Fibroblast of mammary gland (primary cell): ENCODE measurements around the gene LAMA5.
A peak's percentile ranks its signal among the peaks of the same experiment; 100 is the strongest.

ENCODE experiments used
- DNase-seq: peaks from one replicate; pipeline ENCODE4 v3.0.0-alpha.2; 2010; ENCODE audit warnings: low read depth
- H3K4me3 ChIP-seq: 2 replicates; pipeline ENCODE4 v1.5.1; 2011; ENCODE audit warnings: low read depth, mild to moderate bottlenecking, low read length, moderate library complexity; ENCODE audit not compliant: control insufficient read depth
- CTCF ChIP-seq: conservative IDR thresholded peaks from 2 replicates; pipeline ENCODE4 v1.5.1; 2011; ENCODE audit warnings: low read depth, low read length, inconsistent platforms; ENCODE audit not compliant: control insufficient read depth, insufficient read depth

LAMA5 gene

GRCh38 chr20:62352402-62353288 lies 14.5 kb downstream of the LAMA5 start:
- DNase-seq, result peak; percentile 11
- no peak overlapping the region for H3K4me3 ChIP-seq
- no peak for TF ChIP-seq CTCF

DNA sequence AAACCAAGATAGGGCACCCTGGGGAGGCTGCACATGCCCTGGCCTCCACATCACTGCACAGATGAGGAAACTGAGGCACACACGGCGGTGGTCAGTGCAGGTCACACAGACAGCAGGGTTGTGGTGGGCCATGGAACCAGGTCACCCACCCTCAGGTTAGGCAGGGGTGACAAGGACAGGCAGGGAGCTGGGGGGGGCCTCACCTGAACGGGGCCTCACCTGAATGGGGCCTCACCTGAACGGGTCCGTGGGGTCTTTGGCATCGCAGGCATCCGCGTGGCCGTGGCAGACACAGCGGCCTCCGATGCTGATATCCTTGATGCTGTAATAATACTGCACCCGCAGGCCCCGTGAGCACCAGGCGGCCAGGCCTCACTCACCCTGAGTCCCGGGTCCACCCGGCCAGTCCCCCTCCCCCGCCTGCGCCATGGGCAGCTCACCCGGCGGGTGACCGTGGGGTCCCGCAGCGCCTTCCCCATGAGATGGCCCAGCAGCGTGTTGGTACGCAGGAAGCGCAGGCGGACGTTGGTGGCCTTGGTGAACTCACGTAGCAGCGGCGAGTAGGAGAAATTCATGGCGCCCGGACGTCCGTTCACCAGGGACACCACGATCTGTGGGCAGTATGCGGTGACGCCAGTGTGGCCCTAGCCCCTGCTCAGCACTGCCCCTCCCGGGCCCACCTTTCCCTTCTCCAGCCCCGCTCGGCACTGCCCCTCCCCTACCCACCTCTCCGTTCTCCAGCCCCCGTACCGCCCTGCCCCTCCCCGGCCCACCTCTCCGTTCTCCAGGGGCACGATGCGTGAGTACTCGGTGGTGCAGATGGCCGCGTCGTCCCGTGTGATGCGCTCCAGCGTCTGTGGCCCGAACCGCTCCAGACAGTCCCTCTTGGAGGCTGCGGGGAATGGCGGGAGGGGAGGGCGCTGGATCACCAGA lies 15.4 kb downstream of the LAMA5 start:
- no peak for TF ChIP-seq CTCF
- DNase-seq, result no peak
- no peak overlapping the region for H3K4me3 ChIP-seq

DNA sequence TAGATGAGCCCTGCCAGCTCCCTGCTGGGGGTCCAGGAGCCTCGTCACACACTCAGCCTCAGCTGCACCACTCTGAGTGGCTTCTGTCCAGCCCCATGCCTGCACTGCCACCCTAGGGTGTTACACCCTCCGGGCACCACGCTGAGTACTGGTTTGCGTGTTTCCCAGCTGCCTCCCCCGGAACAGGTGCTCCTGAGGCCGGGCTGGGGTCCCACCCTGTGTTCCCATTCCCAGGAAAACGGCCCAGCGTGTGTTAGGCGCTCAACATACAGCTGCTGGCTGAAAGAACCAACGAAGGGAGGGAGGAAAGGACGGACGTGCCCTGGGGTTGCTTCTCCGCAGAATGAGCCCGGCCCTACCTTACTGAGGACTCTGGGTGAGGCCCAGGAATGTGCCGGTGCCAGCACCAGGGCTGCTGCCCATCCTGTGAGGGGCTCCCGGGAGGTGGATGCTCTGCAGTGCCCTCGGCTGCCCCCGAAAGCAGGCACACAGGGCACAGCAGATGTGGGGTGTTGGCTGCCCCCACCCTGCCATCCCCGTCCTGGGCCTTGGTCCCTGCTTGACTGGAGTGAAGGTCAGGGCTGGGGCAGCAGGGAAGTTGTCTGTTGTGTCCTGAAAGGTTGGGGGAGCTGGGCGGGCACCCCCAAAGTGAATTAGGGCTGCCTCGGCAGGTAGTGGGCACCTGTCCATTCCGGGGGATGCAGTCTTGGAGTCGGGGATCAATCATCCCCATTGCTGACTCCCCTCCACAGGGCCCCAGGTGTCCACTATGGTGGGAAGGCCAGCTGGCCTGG lies 16.3 kb downstream of the LAMA5 start:
- no peak overlapping the region for H3K4me3 ChIP-seq
- TF ChIP-seq CTCF, result no peak
- DNase-seq, result no peak

DNA sequence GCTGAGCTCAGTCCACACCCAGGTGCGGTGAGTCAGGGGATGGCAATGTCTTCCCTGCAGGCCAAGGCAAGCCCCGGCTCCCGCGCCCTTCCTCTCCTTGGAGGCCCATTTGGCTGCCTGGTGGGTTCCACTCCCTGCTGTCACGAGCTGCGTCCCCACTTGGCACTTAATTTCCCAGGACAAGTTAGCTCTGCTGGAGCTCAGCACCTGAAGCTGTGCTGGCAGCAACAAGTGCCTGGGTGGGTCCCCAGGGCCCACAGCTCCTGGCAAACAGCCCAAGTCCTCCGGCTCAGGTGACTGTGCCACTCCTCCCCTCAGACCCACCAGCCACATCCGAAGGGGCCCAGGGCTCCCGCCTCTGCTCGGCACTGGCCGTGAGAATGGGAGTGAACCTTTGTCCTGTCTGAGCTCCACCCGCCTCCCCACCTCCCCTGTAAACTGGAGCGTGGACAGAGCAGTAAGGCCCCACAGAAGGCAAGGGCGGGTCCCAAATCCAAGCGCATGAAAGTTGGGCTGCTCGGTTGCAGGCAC lies 16.9 kb downstream of the LAMA5 start:
- no peak for DNase-seq
- H3K4me3 ChIP-seq, result no peak overlapping the region

GRCh38 chr20:62349556-62350097 lies 17.5 kb downstream of the LAMA5 start:
- H3K4me3 ChIP-seq, result no peak overlapping the region
- no peak for DNase-seq
- no peak for TF ChIP-seq CTCF

More for the DNA sequence above, 16.9 kb downstream of the LAMA5 start:
- no peak for TF ChIP-seq CTCF

DNA sequence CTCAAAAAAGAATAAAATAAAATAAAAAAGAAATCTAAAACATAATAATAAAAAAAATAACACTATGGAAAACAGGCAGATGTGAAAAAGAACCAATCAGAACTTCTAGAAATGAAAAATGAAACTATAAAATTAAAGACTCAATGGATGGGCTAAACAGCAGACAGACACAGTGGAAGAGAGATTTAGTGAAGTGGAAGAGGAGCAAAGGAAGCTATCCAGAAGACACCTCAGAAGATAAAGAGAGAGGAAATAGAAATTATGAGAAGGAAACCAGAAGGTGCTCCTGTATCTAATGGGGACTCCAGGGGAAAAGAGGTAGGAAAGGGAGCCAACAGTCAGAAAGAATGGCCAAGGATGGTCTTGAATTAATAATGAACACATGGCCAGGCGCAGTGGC lies 18.5 kb downstream of the LAMA5 start:
- no peak overlapping the region for H3K4me3 ChIP-seq
- DNase-seq, result no peak
- TF ChIP-seq CTCF, result no peak
